Liver (tissue), 9 donors: ENCODE results near the gene INSC. TPM values are rescaled to one million over a fixed set of nuclear protein-coding genes. Genes with fewer than 3 reads are reported as not detected.

Experiments
- DNase-seq: peaks from one replicate; pipeline ENCODE4 v3.0.0-alpha.2; 2017; ENCODE audit warnings: low spot score
- H3K27ac ChIP-seq, 2 donors: one replicate each; pipeline ENCODE4 v1.7.0; 2013; ENCODE audit warnings: inconsistent platforms in 2 of 2, low read length in 2 of 2, control low read depth in 1 of 2, low read depth in 1 of 2, mild to moderate bottlenecking in 1 of 2
- H3K27me3 ChIP-seq, 4 donors: one replicate each; pipeline versions ENCODE4 v1.6.1 to v1.7.0; 2013; ENCODE audit warnings: low read length in 3 of 4, inconsistent platforms in 1 of 4, mild to moderate bottlenecking in 1 of 4, moderate library complexity in 1 of 4; ENCODE audit not compliant: control insufficient read depth in 4 of 4, insufficient read depth in 4 of 4
- H3K36me3 ChIP-seq, 4 donors: one replicate each; pipeline versions ENCODE4 v1.6.1 to v1.7.0; 2013; ENCODE audit warnings: low read length in 3 of 4, mild to moderate bottlenecking in 3 of 4, low read depth in 1 of 4, moderate library complexity in 1 of 4; ENCODE audit not compliant: control insufficient read depth in 4 of 4, insufficient read depth in 3 of 4
- H3K4me1 ChIP-seq, 4 donors: one replicate each; pipeline versions ENCODE4 v1.6.1 to v1.7.0; 2013; ENCODE audit warnings: low read length in 3 of 4, mild to moderate bottlenecking in 3 of 4, moderate library complexity in 1 of 4; ENCODE audit not compliant: control insufficient read depth in 4 of 4, insufficient read depth in 4 of 4
- H3K4me3 ChIP-seq, 3 donors: one replicate each; pipeline versions ENCODE4 v1.6.1 to v1.7.0; 2013; ENCODE audit warnings: low read length in 3 of 3, control low read depth in 1 of 3, low read depth in 1 of 3, mild to moderate bottlenecking in 1 of 3
- H3K9ac ChIP-seq, 2 donors: one replicate each; pipeline ENCODE4 v1.7.0; 2013; ENCODE audit warnings: low read length in 2 of 2, mild to moderate bottlenecking in 2 of 2, moderate library complexity in 2 of 2, control low read depth in 1 of 2, low read depth in 1 of 2
- H3K9me3 ChIP-seq, 4 donors: one replicate each; pipeline versions ENCODE4 v1.6.1 to v1.7.0; 2013; ENCODE audit warnings: low read length in 3 of 4; ENCODE audit not compliant: control insufficient read depth in 4 of 4
- EGR1 ChIP-seq, 2 donors: IDR thresholded peaks; 2 replicates each; pipeline ENCODE4 v1.6.1; 2016 to 2018; ENCODE audit warnings: antibody characterized with exemption in 2 of 2, low read depth in 2 of 2
- FOXA1 ChIP-seq: IDR thresholded peaks from 2 replicates; pipeline ENCODE4 v1.6.1; 2016; ENCODE audit warnings: antibody characterized with exemption
- FOXA2 ChIP-seq: IDR thresholded peaks from 2 replicates; pipeline ENCODE4 v1.6.1; 2016; ENCODE audit warnings: antibody characterized with exemption
- HNF4G ChIP-seq: IDR thresholded peaks from 2 replicates; pipeline ENCODE4 v1.6.1; 2016; ENCODE audit warnings: antibody characterized with exemption
- JUND ChIP-seq, 2 donors: IDR thresholded peaks; 2 replicates each; pipeline ENCODE4 v1.6.1; 2016; ENCODE audit warnings: antibody characterized with exemption in 2 of 2
- NR2F2 ChIP-seq: IDR thresholded peaks from 2 replicates; pipeline ENCODE4 v1.6.1; 2016; ENCODE audit warnings: antibody characterized with exemption
- SP1 ChIP-seq: IDR thresholded peaks from 2 replicates; pipeline ENCODE4 v1.6.1; 2018; ENCODE audit warnings: antibody characterized with exemption, mild to moderate bottlenecking
- TAF1 ChIP-seq: conservative IDR thresholded peaks from 2 replicates; pipeline ENCODE4 v1.6.1; 2016; ENCODE audit warnings: antibody characterized with exemption, mild to moderate bottlenecking
- WGBS: extraction: QIAGEN DNeasy Blood & Tissue Kit; methylation state at CpG from one replicate; pipeline ENCODE4 v1.1.7; 2013; 5-methylcytosine and 5-hydroxymethylcytosine counted together
- polyA plus RNA-seq, 2 donors: library from polyadenylated mRNA; stranded (reverse) in 1 of 2; unstranded in 1 of 2; fragments of 200-250 nt in 1 of 2; fragments of >200 nt in 1 of 2; fragmentation: Nextera tagmentation in 1 of 2; extraction: Ambion mirVana in 1 of 2; gene quantifications; one replicate each; pipeline versions ENCODE4 v1.2.1 to v1.2.3, GENCODE V29; 2013 to 2015
- total RNA-seq, 2 donors: library from RNA; depleted of rRNA; stranded (reverse); fragments of >200 nt; gene quantifications; one replicate each; pipeline ENCODE4 v1.2.3, GENCODE V29; 2014
- TF ChIP-seq, protein P1 (sequence below): IDR thresholded peaks from 2 replicates; pipeline ENCODE4 v1.6.1; 2016; ENCODE audit warnings: antibody characterized with exemption, mild to moderate bottlenecking
- TF ChIP-seq, protein P2 (sequence below): IDR thresholded peaks from 2 replicates; pipeline ENCODE4 v1.6.1; 2016; ENCODE audit warnings: antibody characterized with exemption
- donor health status: healthy.
- donor health status: healthy.
- donor health status: healthy.
- donor health status: healthy.
- donor health status: healthy.

Gene INSC
- total and polyA plus RNA-seq, 4 donors: 0.02 to 0.25 (median 0.12) TPM

DNA sequence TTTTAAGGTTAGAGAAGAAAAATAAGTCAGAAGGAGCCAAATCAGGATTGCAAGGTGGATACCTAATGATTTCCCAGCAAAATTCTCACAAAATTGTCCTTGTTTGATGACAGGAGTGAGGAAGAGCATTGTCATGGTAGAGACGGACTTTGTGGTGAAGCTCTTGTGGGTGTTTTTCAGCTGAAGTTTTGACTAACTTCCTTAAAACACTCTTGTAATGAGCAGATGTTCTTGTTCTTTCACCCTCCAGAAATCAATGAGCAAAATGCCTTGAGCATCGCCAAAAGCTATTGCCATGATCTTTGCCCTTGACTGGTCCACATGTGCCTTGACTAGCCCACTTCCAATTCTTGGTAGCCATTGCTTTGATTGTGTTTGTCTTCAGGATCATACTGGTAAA is 21.3 kb upstream of the INSC start (continued):
- TF ChIP-seq, protein P1, sequence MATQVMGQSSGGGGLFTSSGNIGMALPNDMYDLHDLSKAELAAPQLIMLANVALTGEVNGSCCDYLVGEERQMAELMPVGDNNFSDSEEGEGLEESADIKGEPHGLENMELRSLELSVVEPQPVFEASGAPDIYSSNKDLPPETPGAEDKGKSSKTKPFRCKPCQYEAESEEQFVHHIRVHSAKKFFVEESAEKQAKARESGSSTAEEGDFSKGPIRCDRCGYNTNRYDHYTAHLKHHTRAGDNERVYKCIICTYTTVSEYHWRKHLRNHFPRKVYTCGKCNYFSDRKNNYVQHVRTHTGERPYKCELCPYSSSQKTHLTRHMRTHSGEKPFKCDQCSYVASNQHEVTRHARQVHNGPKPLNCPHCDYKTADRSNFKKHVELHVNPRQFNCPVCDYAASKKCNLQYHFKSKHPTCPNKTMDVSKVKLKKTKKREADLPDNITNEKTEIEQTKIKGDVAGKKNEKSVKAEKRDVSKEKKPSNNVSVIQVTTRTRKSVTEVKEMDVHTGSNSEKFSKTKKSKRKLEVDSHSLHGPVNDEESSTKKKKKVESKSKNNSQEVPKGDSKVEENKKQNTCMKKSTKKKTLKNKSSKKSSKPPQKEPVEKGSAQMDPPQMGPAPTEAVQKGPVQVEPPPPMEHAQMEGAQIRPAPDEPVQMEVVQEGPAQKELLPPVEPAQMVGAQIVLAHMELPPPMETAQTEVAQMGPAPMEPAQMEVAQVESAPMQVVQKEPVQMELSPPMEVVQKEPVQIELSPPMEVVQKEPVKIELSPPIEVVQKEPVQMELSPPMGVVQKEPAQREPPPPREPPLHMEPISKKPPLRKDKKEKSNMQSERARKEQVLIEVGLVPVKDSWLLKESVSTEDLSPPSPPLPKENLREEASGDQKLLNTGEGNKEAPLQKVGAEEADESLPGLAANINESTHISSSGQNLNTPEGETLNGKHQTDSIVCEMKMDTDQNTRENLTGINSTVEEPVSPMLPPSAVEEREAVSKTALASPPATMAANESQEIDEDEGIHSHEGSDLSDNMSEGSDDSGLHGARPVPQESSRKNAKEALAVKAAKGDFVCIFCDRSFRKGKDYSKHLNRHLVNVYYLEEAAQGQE: no peak
- TF ChIP-seq NR2F2 (no peak), TAF1 (no peak), SP1 (no peak), JUND (IDR thresholded peaks at IDR 0.05) (no peak), FOXA2 (no peak), HNF4G (no peak)

DNA sequence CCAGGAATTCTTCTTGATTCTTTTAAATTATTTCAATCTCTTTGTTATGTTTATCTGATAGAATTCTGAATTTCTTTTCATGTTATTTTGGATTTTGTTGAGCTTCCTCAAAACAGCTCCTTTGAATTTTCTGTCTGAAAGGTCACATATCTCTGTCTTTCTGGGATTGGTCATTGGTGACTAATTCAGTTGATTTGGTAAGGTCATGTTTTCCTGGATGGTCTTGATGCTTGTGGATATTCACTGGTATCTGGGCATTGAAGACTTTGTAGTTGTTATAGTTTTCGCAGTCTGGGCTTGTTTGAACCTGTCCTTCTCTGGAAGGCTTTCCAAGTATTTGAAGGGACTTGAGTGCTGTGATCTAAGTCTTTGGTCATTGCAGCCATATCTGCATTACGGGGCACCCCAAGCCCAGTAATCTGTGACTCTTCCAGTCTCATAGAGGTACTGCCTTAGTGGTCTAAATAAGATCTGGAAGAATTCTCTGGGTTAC is 18.9 kb upstream of the INSC start:
- no peaks in the 10 kb centered on the region for H3K36me3 ChIP-seq
- DNase-seq: no peak
- no peak overlapping the region for H3K9ac ChIP-seq
- no peaks in the 10 kb centered on the region for H3K4me1 ChIP-seq
- H3K9me3 ChIP-seq: no peaks in the 10 kb centered on the region
- no peaks in the 10 kb centered on the region for H3K27me3 ChIP-seq
- no peak for TF ChIP-seq EGR1 (IDR thresholded peaks at IDR 0.05; ENCODE audit: low read depth in 2 of 2)
- no peak for TF ChIP-seq NR2F2
- no peak for TF ChIP-seq TAF1
- TF ChIP-seq, protein P1: no peak
- TF ChIP-seq JUND (IDR thresholded peaks at IDR 0.05): no peak
- no peak for TF ChIP-seq FOXA1
- TF ChIP-seq HNF4G: no peak
- no peak overlapping the region for H3K27ac ChIP-seq
- WGBS: 96% methylated on average over 2 of the region's 2 CpGs
- no peak overlapping the region for H3K4me3 ChIP-seq

DNA sequence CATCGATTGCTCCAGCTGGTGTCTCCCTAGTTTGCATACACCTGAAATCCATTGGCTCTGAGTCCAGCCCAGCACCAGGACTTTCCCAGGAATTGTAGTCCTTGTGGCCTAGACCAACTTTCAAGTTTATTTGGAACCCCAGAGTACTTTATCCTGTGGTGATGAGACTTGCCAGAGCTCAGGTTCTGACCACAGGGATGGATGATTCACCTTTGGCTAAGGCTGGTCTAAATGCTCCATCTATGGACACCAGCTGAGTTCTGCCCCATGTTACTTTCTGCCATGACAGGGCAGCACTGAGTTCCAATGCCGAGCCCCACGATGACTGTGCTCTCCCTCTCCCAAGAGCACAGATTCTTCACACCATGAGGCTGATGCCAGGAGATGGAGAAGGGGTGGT is 17.3 kb upstream of the INSC start:
- Histone ChIP-seq H3K9ac (no peak overlapping the region), H3K4me3 (no peak overlapping the region), H3K4me1 (no peaks in the 10 kb centered on the region), H3K27ac (no peak overlapping the region), H3K9me3 (no peaks in the 10 kb centered on the region), H3K27me3 (no peaks in the 10 kb centered on the region), H3K36me3 (no peaks in the 10 kb centered on the region)
- TF ChIP-seq EGR1 (IDR thresholded peaks at IDR 0.05; ENCODE audit: low read depth in 2 of 2): no peak
- TF ChIP-seq HNF4G: no peak
- TF ChIP-seq, protein P2, sequence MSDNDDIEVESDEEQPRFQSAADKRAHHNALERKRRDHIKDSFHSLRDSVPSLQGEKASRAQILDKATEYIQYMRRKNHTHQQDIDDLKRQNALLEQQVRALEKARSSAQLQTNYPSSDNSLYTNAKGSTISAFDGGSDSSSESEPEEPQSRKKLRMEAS: no peak
- TF ChIP-seq FOXA2: no peak
- DNase-seq: no peak
- 89% methylated on average over 3 of the region's 3 CpGs for WGBS
